Osteocyte (in vitro differentiated cells): Measurements from ENCODE around the gene CMIP. TPM values are rescaled to one million over a fixed set of nuclear protein-coding genes. Genes with fewer than 3 reads are reported as not detected.
"Not testable (repeated sequence)": the region's sequence is repeated elsewhere in the genome, so short reads cannot be mapped to it uniquely, and the experiment has no call there.

Source experiments
- DNase-seq: peaks from one replicate; pipeline ENCODE4 v3.0.0; 2021; ENCODE audit warnings: mixed read lengths; ENCODE audit not compliant: unreplicated experiment; ENCODE audit errors: extremely low spot score
- H3K27ac Mint-ChIP-seq: one replicate; pipeline ENCODE4 v1.8.0; 2021; ENCODE audit warnings: mild to moderate bottlenecking, mixed read lengths; ENCODE audit not compliant: unreplicated experiment
- H3K27me3 Mint-ChIP-seq: one replicate; pipeline ENCODE4 v1.8.0; 2021; ENCODE audit warnings: mixed read lengths; ENCODE audit not compliant: unreplicated experiment
- H3K36me3 Mint-ChIP-seq: one replicate; pipeline ENCODE4 v1.8.0; 2021; ENCODE audit warnings: mixed read lengths; ENCODE audit not compliant: unreplicated experiment
- H3K4me1 Mint-ChIP-seq: one replicate; pipeline ENCODE4 v1.8.0; 2021; ENCODE audit warnings: mixed read lengths; ENCODE audit not compliant: unreplicated experiment
- H3K4me3 Mint-ChIP-seq: one replicate; pipeline ENCODE4 v1.8.0; 2021; ENCODE audit warnings: mild to moderate bottlenecking, moderate library complexity, mixed read lengths; ENCODE audit not compliant: unreplicated experiment
- H3K9me3 Mint-ChIP-seq: one replicate; pipeline ENCODE4 v1.8.0; 2021; ENCODE audit warnings: mixed read lengths; ENCODE audit not compliant: unreplicated experiment
- total RNA-seq: library from RNA; stranded (reverse); gene quantifications from 2 replicates; pipeline ENCODE4 v1.2.1, GENCODE V29; 2021
- TF ChIP-seq, protein P1 (sequence below): fragments of 200-600 bp; sonication (generic); IDR thresholded peaks from 2 replicates; pipeline ENCODE4 v1.5.0; 2021; ENCODE audit warnings: antibody characterized with exemption, mild to moderate bottlenecking, moderate library complexity

Gene CMIP
- total RNA-seq, 1 donor from 2014 or later, result 38.0 TPM

GRCh38 chr16:81421536-81421935 is 23.1 kb upstream of the CMIP start:
- H3K4me1 Mint-ChIP-seq, result no peaks in the 10 kb centered on the region
- H3K27ac Mint-ChIP-seq, result no peak overlapping the region
- TF ChIP-seq, protein P1, sequence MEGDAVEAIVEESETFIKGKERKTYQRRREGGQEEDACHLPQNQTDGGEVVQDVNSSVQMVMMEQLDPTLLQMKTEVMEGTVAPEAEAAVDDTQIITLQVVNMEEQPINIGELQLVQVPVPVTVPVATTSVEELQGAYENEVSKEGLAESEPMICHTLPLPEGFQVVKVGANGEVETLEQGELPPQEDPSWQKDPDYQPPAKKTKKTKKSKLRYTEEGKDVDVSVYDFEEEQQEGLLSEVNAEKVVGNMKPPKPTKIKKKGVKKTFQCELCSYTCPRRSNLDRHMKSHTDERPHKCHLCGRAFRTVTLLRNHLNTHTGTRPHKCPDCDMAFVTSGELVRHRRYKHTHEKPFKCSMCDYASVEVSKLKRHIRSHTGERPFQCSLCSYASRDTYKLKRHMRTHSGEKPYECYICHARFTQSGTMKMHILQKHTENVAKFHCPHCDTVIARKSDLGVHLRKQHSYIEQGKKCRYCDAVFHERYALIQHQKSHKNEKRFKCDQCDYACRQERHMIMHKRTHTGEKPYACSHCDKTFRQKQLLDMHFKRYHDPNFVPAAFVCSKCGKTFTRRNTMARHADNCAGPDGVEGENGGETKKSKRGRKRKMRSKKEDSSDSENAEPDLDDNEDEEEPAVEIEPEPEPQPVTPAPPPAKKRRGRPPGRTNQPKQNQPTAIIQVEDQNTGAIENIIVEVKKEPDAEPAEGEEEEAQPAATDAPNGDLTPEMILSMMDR, result no peak
- H3K4me3 Mint-ChIP-seq, result no peak overlapping the region
- H3K9me3 Mint-ChIP-seq, result peaks cover 5% of the 10 kb centered on the region
- no peaks in the 10 kb centered on the region for H3K27me3 Mint-ChIP-seq
- DNase-seq, result no peak
- H3K36me3 Mint-ChIP-seq, result no peaks in the 10 kb centered on the region

- H3K4me3 Mint-ChIP-seq, H3K9me3 Mint-ChIP-seq, H3K4me1 Mint-ChIP-seq, DNase-seq, H3K27ac Mint-ChIP-seq, H3K36me3 Mint-ChIP-seq, H3K27me3 Mint-ChIP-seq: not testable (repeated sequence)
These were observed 22.5 kb upstream of the CMIP start for GRCh38 chr16:81422153-81422552.

GRCh38 chr16:81424771-81425170 is 19.8 kb upstream of the CMIP start:
- no peaks in the 10 kb centered on the region for H3K27me3 Mint-ChIP-seq
- H3K9me3 Mint-ChIP-seq, result peaks cover 5% of the 10 kb centered on the region
- TF ChIP-seq, protein P1, result no peak
- DNase-seq, result no peak
- H3K27ac Mint-ChIP-seq, result no peak overlapping the region
- H3K4me3 Mint-ChIP-seq, result no peak overlapping the region
- peaks cover 5% of the 10 kb centered on the region for H3K4me1 Mint-ChIP-seq
- H3K36me3 Mint-ChIP-seq, result no peaks in the 10 kb centered on the region

DNA sequence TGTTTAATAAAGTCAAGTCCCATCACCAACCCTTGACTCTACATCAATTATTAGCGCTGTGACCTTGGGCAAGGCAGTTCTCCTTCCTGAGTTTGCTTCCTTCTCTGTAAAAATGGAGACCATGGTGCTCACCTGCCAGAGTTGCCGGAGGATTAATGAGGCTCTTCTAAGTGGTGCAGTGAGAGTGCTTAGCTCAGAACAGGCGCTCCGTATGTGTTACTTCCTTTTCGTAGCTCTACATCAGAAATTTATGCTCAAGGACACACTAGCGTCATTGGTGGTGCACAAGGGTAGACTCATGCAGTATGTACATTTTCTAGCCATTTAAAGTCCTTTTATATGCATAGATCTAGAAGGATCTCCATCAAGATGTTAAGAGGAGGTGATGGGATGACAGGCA is 17.4 kb upstream of the CMIP start:
- no peaks in the 10 kb centered on the region for H3K36me3 Mint-ChIP-seq
- no peak for DNase-seq
- H3K4me3 Mint-ChIP-seq, result no peak overlapping the region
- TF ChIP-seq, protein P1, result no peak
- no peaks in the 10 kb centered on the region for H3K27me3 Mint-ChIP-seq
- peaks cover 16% of the 10 kb centered on the region for H3K4me1 Mint-ChIP-seq
- no peak overlapping the region for H3K27ac Mint-ChIP-seq
- H3K9me3 Mint-ChIP-seq, result no peaks in the 10 kb centered on the region

GRCh38 chr16:81429045-81429521 is 15.5 kb upstream of the CMIP start:
- TF ChIP-seq, protein P1, result peak; percentile 48
- no peaks in the 10 kb centered on the region for H3K9me3 Mint-ChIP-seq
- H3K27ac Mint-ChIP-seq, result no peak overlapping the region
- H3K36me3 Mint-ChIP-seq, result no peaks in the 10 kb centered on the region
- DNase-seq, result no peak
- H3K27me3 Mint-ChIP-seq, result no peaks in the 10 kb centered on the region
- peaks cover 18% of the 10 kb centered on the region for H3K4me1 Mint-ChIP-seq
- no peak overlapping the region for H3K4me3 Mint-ChIP-seq
